ENCODE measurements around the gene RFX5.

The RFX5 gene

GRCh38 chr1:151368393-151369301 lies 21.6 kb upstream of the RFX5 start:
- no peak overlapping the region for H3K27ac ChIP-seq
- TF ChIP-seq ZFX (IDR thresholded peaks at IDR 0.05), result no peak
- no peak for TF ChIP-seq CTCF (conservative IDR thresholded peaks at IDR 0.05)

- no peak overlapping the region for H3K27ac ChIP-seq
- TF ChIP-seq CTCF (conservative IDR thresholded peaks at IDR 0.05), result no peak
- no peak for TF ChIP-seq ZFX (IDR thresholded peaks at IDR 0.05)
These were observed 20.8 kb upstream of the RFX5 start for GRCh38 chr1:151367658-151368392.

GRCh38 chr1:151364996-151365395 lies 17.9 kb upstream of the RFX5 start:
- H3K27ac ChIP-seq, result no peak overlapping the region
- TF ChIP-seq ZFX (IDR thresholded peaks at IDR 0.05) (no peak), CTCF (conservative IDR thresholded peaks at IDR 0.05) (no peak)

GRCh38 chr1:151362308-151363155 lies 15.5 kb upstream of the RFX5 start:
- H3K27ac ChIP-seq, result no peak overlapping the region
- no peak for TF ChIP-seq ZFX (IDR thresholded peaks at IDR 0.05)
- no peak for TF ChIP-seq CTCF (conservative IDR thresholded peaks at IDR 0.05)

GRCh38 chr1:151361883-151362282 lies 14.8 kb upstream of the RFX5 start:
- no peak for TF ChIP-seq CTCF (conservative IDR thresholded peaks at IDR 0.05)
- TF ChIP-seq ZFX (IDR thresholded peaks at IDR 0.05), result no peak
- H3K27ac ChIP-seq, result no peak overlapping the region

- TF ChIP-seq CTCF (conservative IDR thresholded peaks at IDR 0.05) (no peak), ZFX (IDR thresholded peaks at IDR 0.05) (no peak)
- no peak overlapping the region for H3K27ac ChIP-seq
These were observed 9.6 kb upstream of the RFX5 start for GRCh38 chr1:151356696-151357095.

Data from C4-2B (cell line).